ENCODE measurements around the gene SPIRE1.

GRCh38 chr18:12456441-12456840 lies 201.5 kb downstream of the SPIRE1 start:
- TF ChIP-seq CTCF (IDR thresholded peaks at IDR 0.05; ENCODE audit: low read depth, low read length, missing input control): no peak
- no peak for TF ChIP-seq GABPA (IDR thresholded peaks at IDR 0.05 in 1 of 2, conservative IDR thresholded peaks at IDR 0.05 in 1 of 2)
- no peak for TF ChIP-seq ZBTB33 (IDR thresholded peaks at IDR 0.05)
- no peak for TF ChIP-seq ATF3 (IDR thresholded peaks at IDR 0.05)
- no peak for TF ChIP-seq REST (IDR thresholded peaks at IDR 0.05)
- TF ChIP-seq FOXA1 (IDR thresholded peaks at IDR 0.05): no peak
- TF ChIP-seq SP1 (IDR thresholded peaks at IDR 0.05): no peak
- TF ChIP-seq RXRA (IDR thresholded peaks at IDR 0.05): no peak
- TF ChIP-seq RAD21 (IDR thresholded peaks at IDR 0.05): no peak
- TF ChIP-seq MAX (IDR thresholded peaks at IDR 0.05): no peak
- no peak for TF ChIP-seq YY1 (IDR thresholded peaks at IDR 0.05)
- no peak for TF ChIP-seq HNF4A (conservative IDR thresholded peaks at IDR 0.05)
